ENCODE data around the gene ANKRD11.

DNA sequence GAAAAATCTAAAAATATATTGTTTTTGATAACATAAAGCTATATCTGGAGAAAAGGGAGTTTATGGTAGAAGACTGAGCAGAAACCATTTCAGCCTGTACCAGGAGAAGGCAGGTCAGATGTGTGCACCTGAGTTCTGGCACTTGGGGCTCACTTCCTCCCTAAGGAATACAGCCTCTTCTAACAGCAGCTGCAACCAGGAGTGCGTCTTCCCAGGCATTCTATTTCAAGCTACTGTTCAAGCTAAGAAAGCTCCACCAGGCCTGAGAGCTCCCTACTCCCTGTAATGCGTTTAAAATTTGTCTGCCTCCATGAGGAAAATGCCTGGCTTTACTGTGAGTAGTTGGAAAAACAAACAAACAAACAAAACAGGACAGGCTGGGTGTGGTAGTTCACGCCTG, 176.8 kb downstream of the ANKRD11 start:
- TF ChIP-seq, protein P1, sequence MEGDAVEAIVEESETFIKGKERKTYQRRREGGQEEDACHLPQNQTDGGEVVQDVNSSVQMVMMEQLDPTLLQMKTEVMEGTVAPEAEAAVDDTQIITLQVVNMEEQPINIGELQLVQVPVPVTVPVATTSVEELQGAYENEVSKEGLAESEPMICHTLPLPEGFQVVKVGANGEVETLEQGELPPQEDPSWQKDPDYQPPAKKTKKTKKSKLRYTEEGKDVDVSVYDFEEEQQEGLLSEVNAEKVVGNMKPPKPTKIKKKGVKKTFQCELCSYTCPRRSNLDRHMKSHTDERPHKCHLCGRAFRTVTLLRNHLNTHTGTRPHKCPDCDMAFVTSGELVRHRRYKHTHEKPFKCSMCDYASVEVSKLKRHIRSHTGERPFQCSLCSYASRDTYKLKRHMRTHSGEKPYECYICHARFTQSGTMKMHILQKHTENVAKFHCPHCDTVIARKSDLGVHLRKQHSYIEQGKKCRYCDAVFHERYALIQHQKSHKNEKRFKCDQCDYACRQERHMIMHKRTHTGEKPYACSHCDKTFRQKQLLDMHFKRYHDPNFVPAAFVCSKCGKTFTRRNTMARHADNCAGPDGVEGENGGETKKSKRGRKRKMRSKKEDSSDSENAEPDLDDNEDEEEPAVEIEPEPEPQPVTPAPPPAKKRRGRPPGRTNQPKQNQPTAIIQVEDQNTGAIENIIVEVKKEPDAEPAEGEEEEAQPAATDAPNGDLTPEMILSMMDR (conservative IDR thresholded peaks at IDR 0.05 in 1 of 2, IDR thresholded peaks at IDR 0.05 in 1 of 2; ENCODE audit: low read depth in 1 of 2, low read length in 2 of 2): no peak
- no peak for TF ChIP-seq EZH2 (IDR thresholded peaks at IDR 0.05; ENCODE audit: low read length, missing control alignments)
